GM12874 (cell line): ENCODE measurements around the gene REG3A.

ENCODE experiments used
- TF ChIP-seq, protein P1 (sequence below): IDR thresholded peaks from 2 replicates; pipeline ENCODE4 v1.5.1; 2011; ENCODE audit warnings: low read depth, mild to moderate bottlenecking, control low read depth, low read length, moderate library complexity; ENCODE audit not compliant: insufficient read depth

The REG3A gene

GRCh38 chr2:79178076-79178674 is 18.6 kb upstream of the REG3A start:
- TF ChIP-seq, protein P1, sequence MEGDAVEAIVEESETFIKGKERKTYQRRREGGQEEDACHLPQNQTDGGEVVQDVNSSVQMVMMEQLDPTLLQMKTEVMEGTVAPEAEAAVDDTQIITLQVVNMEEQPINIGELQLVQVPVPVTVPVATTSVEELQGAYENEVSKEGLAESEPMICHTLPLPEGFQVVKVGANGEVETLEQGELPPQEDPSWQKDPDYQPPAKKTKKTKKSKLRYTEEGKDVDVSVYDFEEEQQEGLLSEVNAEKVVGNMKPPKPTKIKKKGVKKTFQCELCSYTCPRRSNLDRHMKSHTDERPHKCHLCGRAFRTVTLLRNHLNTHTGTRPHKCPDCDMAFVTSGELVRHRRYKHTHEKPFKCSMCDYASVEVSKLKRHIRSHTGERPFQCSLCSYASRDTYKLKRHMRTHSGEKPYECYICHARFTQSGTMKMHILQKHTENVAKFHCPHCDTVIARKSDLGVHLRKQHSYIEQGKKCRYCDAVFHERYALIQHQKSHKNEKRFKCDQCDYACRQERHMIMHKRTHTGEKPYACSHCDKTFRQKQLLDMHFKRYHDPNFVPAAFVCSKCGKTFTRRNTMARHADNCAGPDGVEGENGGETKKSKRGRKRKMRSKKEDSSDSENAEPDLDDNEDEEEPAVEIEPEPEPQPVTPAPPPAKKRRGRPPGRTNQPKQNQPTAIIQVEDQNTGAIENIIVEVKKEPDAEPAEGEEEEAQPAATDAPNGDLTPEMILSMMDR: no peak

GRCh38 chr2:79171348-79171958 is 11.9 kb upstream of the REG3A start:
- TF ChIP-seq, protein P1: no peak

- TF ChIP-seq, protein P1: no peak
These were observed 3.2 kb upstream of the REG3A start for GRCh38 chr2:79162801-79163200.

DNA sequence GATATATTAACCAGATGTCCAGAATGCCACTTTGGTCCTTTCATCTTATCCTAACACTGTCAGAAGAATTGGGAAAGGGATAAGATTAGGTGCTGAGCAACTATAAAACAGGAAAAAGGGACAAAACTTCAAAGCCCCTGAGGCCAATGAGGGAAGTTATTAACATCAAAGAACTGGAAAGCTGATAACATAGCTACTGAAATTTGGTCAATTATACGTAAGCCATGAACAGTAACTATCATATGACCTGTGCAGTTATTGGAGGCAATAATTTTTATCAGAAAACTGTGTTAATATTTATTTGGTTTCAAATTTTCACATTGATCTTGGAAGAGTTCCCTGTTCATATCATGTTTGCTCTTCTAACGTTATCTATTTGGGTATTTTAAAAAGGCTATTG is 2.6 kb upstream of the REG3A start:
- TF ChIP-seq, protein P1: no peak

- TF ChIP-seq, protein P1: no peak
These were observed 523 bp downstream of the REG3A start for GRCh38 chr2:79159030-79159429.

DNA sequence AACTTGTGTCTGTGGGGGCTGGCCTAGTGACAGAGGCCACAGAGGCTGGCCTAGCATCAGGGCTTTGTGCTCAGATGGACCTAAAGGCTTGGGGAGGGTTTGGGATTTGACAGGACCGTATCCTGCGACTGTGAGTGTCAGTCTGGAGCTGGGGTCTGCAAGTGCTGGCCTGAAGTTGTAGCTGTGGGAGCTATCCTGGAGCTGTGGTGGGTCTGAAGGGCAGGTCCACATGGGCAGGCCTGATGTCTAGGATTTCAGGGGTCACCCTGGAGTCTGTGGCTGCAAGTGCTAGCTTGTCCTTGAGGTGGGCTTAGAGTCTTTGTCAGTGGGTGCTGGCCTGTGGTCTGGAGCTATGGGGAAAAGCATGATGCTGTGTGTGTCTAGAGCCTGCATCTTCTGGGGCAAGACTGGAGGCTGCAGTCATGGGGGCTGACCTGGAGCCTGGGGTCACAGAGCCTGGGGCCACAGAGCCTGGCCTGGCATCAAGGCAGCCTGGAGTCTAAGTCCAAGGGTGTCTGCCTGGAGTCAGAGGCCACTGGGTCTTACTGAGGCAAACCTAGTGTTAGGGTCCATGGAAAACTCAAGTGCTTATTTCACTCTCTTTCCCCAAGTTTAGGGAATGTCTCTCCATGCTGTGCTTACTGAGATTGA is 3.6 kb downstream of the REG3A start:
- TF ChIP-seq, protein P1: no peak

DNA sequence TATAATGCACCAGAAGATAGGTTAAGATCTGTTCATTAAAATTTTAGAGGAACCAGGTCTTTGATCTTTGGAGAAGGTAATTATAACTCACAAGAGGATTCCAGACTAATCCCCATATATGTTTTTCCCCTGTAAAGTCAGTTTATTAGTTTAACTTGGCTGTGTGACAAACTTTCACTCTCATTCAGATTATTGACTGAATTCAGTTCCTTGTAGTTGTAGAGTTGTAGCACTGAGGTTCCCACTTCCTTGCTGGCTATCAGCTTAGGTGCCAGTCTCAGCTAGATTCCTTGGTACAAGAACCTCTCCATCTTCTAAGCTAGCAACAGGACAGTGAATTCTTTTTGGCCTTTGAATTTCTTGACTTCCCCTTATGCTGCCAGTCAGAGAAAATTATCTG is 20.1 kb downstream of the REG3A start:
- TF ChIP-seq, protein P1: no peak
